Panc1 (cell line): ENCODE measurements around the gene CCDC80. TPM values are rescaled to one million over a fixed set of nuclear protein-coding genes. Genes with fewer than 3 reads are reported as not detected.

ENCODE experiments used
- ATAC-seq: fragments of 200-7000 bp; cut with Tn5 transposase; 2 replicates; pipeline ENCODE4 v1.9.1; 2020; ENCODE audit warnings: mild to moderate bottlenecking, moderate library complexity
- BruUV-seq: library from RNA; stranded (reverse); fragments of 400-500 nt; replicated peaks from 2 replicates; lab custom pipeline; 2021; lab: Mats Ljungman, UMichigan
- CTCF ChIA-PET: fragments of 300-600 bp; sonication (Branson Sonifier 250); formaldehyde crosslinking; loops from one replicate; lab custom pipeline; 2022; ENCODE audit warnings: antibody characterized with exemption; lab: Charles Lee
- POLR2A ChIA-PET: fragments of 300-600 bp; sonication (Branson Sonifier 250); formaldehyde crosslinking; loops from one replicate; lab custom pipeline; 2022; ENCODE audit warnings: antibody characterized with exemption; lab: Charles Lee
- DNase-seq: peaks from one replicate; pipeline ENCODE4 v3.0.0-alpha.2; 2010; ENCODE audit warnings: low read depth, low spot score
- H3K27ac ChIP-seq: 2 replicates; pipeline ENCODE4 v1.5.1; 2011; ENCODE audit warnings: mild to moderate bottlenecking, low read length, inconsistent platforms
- H3K27me3 ChIP-seq: fragments of 200-500 bp; sonication (Bioruptor generic); 2 replicates; pipeline ENCODE4 v1.6.0; 2014; ENCODE audit warnings: low read length, inconsistent platforms; ENCODE audit not compliant: control insufficient read depth, insufficient read depth
- H3K36me3 ChIP-seq: fragments of 200-500 bp; sonication (Bioruptor generic); 2 replicates; pipeline ENCODE4 v1.5.1; 2014; ENCODE audit warnings: inconsistent platforms, mild to moderate bottlenecking, low read length, moderate library complexity; ENCODE audit not compliant: control insufficient read depth, insufficient read depth
- H3K4me1 ChIP-seq: 2 replicates; pipeline ENCODE4 v1.5.1; 2011; ENCODE audit warnings: inconsistent platforms, mild to moderate bottlenecking, low read length, moderate library complexity; ENCODE audit not compliant: control insufficient read depth, insufficient read depth
- H3K4me3 ChIP-seq, 2 experiments: 2 replicates each; pipeline ENCODE4 v1.5.1; 2011 to 2012; ENCODE audit warnings: low read depth in 2 of 2, low read length in 2 of 2, mild to moderate bottlenecking in 2 of 2, inconsistent platforms in 1 of 2, moderate library complexity in 1 of 2
- H3K9me3 ChIP-seq: fragments of 200-500 bp; sonication (Bioruptor generic); 2 replicates; pipeline ENCODE4 v1.5.1; 2014; ENCODE audit warnings: low read depth, mild to moderate bottlenecking, inconsistent platforms, low read length, moderate library complexity; ENCODE audit not compliant: control insufficient read depth, insufficient read depth
- CTCF ChIP-seq: fragments of 450-650 bp; IDR thresholded peaks from 2 replicates; pipeline ENCODE4 v1.5.1; 2017; ENCODE audit warnings: mild to moderate bottlenecking
- POLR2AphosphoS5 ChIP-seq: IDR thresholded peaks from 2 replicates; pipeline ENCODE4 v1.6.1; 2012; ENCODE audit warnings: mild to moderate bottlenecking, low read depth, low read length, moderate library complexity
- REST ChIP-seq, 2 experiments: IDR thresholded peaks; 2 replicates each; pipeline ENCODE4 v1.6.1; 2011 to 2012; ENCODE audit warnings: low read depth in 2 of 2, control low read depth in 1 of 2, low read length in 1 of 2, mild to moderate bottlenecking in 1 of 2, moderate library complexity in 1 of 2; ENCODE audit not compliant: insufficient read depth in 1 of 2
- SIN3A ChIP-seq: IDR thresholded peaks from 2 replicates; pipeline ENCODE4 v1.6.1; 2012; ENCODE audit warnings: low read depth, mild to moderate bottlenecking, low read length, moderate library complexity, borderline replicate concordance; ENCODE audit not compliant: insufficient read depth
- TCF7L2 ChIP-seq: IDR thresholded peaks from 2 replicates; pipeline ENCODE4 v1.6.1; 2011; ENCODE audit warnings: mild to moderate bottlenecking, low read depth, low read length, inconsistent platforms
- in situ Hi-C: cut with HindIII; loops from 2 replicates; pipeline ENCODE4 v1.10.0; 2016; ENCODE audit warnings: low sequenced_read_pairs, low pct_unique_long_range_greater_than_20kb
- intact Hi-C: fragments of 100-400 bp; cut with micrococcal nuclease; formaldehyde crosslinking; loops from one replicate; pipeline ENCODE4 v1.10.0; 2022; ENCODE audit not compliant: unreplicated experiment
- total RNA-seq: library from RNA; stranded (reverse); gene quantifications from one replicate; pipeline ENCODE4 v1.2.1, GENCODE V29; 2021; ENCODE audit not compliant: unreplicated experiment

CCDC80 gene
- total RNA-seq, 1 experiment from 2014 or later = 0.64 TPM

GRCh38 chr3:112597945-112598344, 43.0 kb downstream of the CCDC80 start:
- Histone ChIP-seq H3K27me3 (no peaks in the 10 kb centered on the region; the same call in 1 of the 2 replicates), H3K27ac (no peak overlapping the region), H3K4me1 (no peaks in the 10 kb centered on the region), H3K9me3 (no peaks in the 10 kb centered on the region), H3K4me3 (no peak overlapping the region), H3K36me3 (no peaks in the 10 kb centered on the region)
- in situ Hi-C loops = no loop called here
- ChIA-PET CTCF (no interaction called here), POLR2A (no interaction called here)
- DNase-seq (no peak), ATAC-seq (no peak)
- intact Hi-C loops = no loop called here
- TF ChIP-seq SIN3A = no peak
- no TSS peak for BruUV-seq

DNA sequence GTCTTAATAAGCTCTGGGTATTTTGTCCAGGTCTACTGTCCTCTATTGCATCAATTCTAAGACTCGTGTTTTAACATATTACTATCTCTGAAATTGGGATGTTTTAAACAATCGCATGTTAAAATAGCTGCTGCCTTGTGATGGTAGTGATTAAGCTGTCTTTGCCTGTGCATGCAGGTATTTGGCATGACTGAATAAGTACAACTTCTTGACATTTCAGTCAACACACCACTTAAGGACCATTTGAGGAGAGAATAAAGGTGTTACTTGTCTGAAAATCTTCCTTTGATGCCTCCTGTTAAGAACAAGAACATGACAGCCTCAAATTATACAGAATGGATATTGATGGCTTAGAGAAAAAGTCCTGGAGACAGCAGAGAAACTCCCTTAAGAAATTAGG, 46.1 kb downstream of the CCDC80 start:
- Histone ChIP-seq H3K4me3 (no peak overlapping the region), H3K9me3 (no peaks in the 10 kb centered on the region), H3K36me3 (no peaks in the 10 kb centered on the region), H3K4me1 (no peaks in the 10 kb centered on the region), H3K27ac (no peak overlapping the region), H3K27me3 (no peaks in the 10 kb centered on the region)
- DNase-seq = no peak
- in situ Hi-C loops = no loop called here
- ATAC-seq = no peak
- BruUV-seq = no TSS peak
- intact Hi-C loops = no loop called here
- POLR2A ChIA-PET = no interaction called here
- CTCF ChIA-PET = no interaction called here
- TF ChIP-seq POLR2AphosphoS5 (no peak), TCF7L2 (no peak), REST (IDR thresholded peaks at IDR 0.05; ENCODE audit: insufficient read depth in 1 of 2, low read depth in 2 of 2, low read length in 1 of 2) (no peak), SIN3A (no peak), CTCF (no peak)

DNA sequence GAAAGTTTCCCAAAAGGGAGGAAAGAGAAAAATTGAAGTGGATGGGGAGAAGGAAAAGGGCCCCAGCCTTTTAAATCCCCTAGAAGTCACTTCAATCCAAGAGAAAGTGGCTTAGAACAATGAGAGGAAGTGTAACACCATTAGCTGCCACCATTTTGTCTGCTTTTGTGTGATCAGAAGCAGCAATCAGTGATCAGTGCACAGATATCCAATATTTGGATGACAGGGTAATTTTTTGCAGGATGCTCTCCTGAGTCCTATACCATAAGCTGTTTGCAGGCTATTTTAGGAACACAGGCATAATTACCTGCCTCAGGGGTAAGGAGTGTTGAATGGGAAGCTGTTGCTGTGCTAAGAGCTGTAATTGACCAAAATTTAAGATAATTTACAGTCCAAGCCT, 47.7 kb downstream of the CCDC80 start:
- Histone ChIP-seq H3K27ac (no peak overlapping the region), H3K4me3 (no peak overlapping the region), H3K27me3 (no peaks in the 10 kb centered on the region), H3K4me1 (no peaks in the 10 kb centered on the region), H3K9me3 (no peaks in the 10 kb centered on the region), H3K36me3 (no peaks in the 10 kb centered on the region)
- ChIA-PET POLR2A (no interaction called here), CTCF (no interaction called here)
- BruUV-seq = no TSS peak
- no peak for TF ChIP-seq CTCF
- no peak for DNase-seq
- no peak for ATAC-seq
- intact Hi-C loops = no loop called here
- in situ Hi-C loops = no loop called here
